ENCODE results near the gene RNF207.

DNA sequence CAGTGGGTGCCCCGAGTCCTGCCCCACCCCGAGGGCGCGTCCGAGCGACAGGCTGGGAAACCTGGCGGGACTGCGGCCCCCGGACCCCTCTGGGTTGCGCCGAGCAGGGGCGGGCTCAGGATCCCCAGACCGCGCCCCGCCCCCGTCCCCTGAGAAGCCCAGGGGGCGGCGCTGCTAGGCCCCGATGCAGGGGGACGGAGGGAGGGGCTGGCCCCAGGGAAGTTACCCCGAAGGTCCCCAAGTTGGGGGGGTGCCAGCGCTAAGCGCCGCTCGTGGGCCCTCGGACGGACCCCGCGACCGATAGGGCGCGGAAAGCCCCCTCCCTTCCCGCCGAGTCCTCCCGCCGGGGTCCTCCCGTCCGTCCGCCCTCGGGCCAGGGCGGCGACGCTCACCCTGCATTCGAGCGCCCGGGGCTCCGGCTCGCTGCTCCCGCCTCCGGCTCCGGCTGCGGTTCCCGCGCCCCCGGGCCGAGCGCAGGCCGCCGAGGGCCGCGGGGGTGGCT, 54.6 kb downstream of the RNF207 start:
- TF ChIP-seq POLR2AphosphoS5 (IDR thresholded peaks at IDR 0.05; ENCODE audit: low read depth, low read length) (no peak), SIN3A (IDR thresholded peaks at IDR 0.05; ENCODE audit: borderline replicate concordance, insufficient read depth, low read depth, low read length) (no peak)

Data from Panc1 (cell line).